Measurements from ENCODE around the gene NTRK3.

The NTRK3 gene

DNA sequence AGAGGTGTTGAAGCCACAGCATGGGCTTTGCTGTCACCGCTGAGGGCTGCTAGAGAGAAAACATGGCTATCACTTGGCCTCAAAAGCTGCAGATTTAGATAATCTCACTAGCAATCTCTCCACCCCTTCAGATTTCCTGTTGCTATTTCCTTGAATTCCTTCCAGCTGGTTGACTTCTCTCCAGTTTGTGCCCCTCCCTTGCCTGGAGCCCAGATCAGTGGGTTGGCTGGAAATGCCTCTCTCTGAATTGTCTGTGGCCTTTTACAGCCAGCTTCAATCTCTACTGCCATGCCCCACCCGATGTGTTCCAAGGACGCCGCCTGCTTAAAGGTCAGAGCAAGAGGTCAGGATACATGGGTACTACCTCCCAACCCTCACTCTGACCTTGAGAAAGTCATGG, 294.1 kb downstream of the NTRK3 start:
- TF ChIP-seq, protein P1, sequence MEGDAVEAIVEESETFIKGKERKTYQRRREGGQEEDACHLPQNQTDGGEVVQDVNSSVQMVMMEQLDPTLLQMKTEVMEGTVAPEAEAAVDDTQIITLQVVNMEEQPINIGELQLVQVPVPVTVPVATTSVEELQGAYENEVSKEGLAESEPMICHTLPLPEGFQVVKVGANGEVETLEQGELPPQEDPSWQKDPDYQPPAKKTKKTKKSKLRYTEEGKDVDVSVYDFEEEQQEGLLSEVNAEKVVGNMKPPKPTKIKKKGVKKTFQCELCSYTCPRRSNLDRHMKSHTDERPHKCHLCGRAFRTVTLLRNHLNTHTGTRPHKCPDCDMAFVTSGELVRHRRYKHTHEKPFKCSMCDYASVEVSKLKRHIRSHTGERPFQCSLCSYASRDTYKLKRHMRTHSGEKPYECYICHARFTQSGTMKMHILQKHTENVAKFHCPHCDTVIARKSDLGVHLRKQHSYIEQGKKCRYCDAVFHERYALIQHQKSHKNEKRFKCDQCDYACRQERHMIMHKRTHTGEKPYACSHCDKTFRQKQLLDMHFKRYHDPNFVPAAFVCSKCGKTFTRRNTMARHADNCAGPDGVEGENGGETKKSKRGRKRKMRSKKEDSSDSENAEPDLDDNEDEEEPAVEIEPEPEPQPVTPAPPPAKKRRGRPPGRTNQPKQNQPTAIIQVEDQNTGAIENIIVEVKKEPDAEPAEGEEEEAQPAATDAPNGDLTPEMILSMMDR (IDR thresholded peaks at IDR 0.05; ENCODE audit: low read depth, low read length) = no peak
- H3K4me3 ChIP-seq (ENCODE audit: low read depth, low read length) = no peak overlapping the region

GRCh38 chr15:87961851-87962420, 294.6 kb downstream of the NTRK3 start:
- H3K4me3 ChIP-seq (ENCODE audit: low read depth, low read length) = no peak overlapping the region
- TF ChIP-seq, protein P1 (IDR thresholded peaks at IDR 0.05; ENCODE audit: low read depth, low read length) = no peak

- no peak overlapping the region for H3K4me3 ChIP-seq (ENCODE audit: low read depth, low read length)
Observed at GRCh38 chr15:87959662-87960061, 296.9 kb downstream of the NTRK3 start.

DNA sequence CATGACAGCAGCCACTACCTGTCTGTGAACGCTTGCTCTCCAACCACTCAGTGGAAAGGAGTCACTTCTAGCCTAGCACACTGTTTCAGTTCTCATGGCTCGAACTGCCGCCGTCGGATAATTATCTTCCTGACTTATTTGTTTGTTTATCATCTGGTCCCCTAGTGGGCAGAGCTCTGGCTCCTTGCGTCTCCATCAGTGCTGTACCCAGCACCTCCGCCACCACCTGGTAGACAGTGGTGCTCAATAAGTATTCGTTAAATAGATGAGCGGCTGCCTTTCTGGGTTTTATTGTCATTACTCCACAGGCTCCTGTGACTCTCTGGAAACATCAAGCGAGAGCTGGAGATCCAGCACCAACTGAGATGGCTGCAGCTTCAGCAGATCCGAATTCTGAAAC, 297.5 kb downstream of the NTRK3 start:
- H3K4me3 ChIP-seq (ENCODE audit: low read depth, low read length) = no peak overlapping the region
- TF ChIP-seq, protein P1 (IDR thresholded peaks at IDR 0.05; ENCODE audit: low read depth, low read length) = no peak

More at GRCh38 chr15:87959662-87960061, 296.9 kb downstream of the NTRK3 start:
- TF ChIP-seq, protein P1 (IDR thresholded peaks at IDR 0.05; ENCODE audit: low read depth, low read length) = no peak

DNA sequence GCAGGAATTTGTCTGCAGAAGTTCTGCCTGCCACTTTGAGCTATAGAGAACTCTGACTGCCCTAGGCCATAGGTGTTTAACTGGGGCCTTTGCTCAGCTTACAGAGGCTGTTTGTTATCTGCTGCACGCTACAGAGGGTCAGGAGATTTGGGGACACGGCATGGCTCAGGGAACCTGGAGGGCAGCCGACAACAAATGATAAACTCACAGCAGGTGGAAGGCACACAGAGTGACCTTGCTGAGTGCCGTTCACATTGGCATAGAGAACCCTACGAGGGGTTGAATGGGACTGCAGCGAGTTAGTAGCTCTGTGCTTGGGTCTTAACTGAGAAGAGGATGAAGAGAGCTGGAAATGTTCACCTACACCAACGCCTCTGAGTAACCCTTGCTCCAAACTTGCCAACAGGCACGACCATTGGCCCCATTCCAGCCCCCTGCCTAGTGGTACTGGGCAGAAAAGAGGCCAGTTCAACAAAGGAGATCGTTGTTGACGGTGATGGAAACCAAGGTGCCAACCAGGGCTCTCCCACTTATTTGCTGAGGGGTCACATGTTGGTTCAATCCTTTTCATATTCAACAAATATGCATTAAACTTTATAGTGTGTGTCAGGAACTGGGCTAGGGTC, 301.1 kb downstream of the NTRK3 start:
- TF ChIP-seq, protein P1 (IDR thresholded peaks at IDR 0.05; ENCODE audit: low read depth, low read length) = no peak
- no peak overlapping the region for H3K4me3 ChIP-seq (ENCODE audit: low read depth, low read length)

- H3K4me3 ChIP-seq (ENCODE audit: low read depth, low read length) = no peak overlapping the region
- TF ChIP-seq, protein P1 (IDR thresholded peaks at IDR 0.05; ENCODE audit: low read depth, low read length) = no peak
Observed at GRCh38 chr15:87954793-87955192, 301.7 kb downstream of the NTRK3 start.

DNA sequence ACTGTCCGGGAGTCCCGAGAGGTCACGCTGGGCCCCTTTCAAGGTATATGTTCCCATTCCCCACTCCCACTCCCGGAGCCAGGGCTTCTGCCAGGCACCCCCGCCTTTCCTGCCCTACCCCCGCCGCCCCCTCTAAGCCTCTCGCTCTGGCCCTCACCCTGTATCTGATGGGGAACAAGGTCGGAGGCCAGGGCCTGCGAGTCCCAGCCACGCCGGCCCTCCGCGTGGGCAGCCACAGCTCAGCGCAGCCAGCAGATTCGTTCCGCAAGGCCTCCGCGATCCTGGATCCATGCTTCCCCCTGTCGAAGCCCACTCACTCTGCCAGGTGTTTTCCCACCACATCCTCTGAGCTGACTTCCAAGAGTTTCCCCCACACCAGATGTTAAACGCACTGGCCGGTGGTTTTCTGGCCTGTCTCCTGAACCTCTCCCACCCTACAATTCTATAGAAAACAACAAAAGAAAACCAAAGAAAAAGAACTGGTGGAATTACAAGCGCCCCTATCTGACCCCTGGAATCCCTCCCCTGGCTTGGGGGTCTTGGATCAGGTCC, 303.7 kb downstream of the NTRK3 start:
- TF ChIP-seq, protein P1 (IDR thresholded peaks at IDR 0.05; ENCODE audit: low read depth, low read length) = no peak

More for the DNA sequence above, 303.7 kb downstream of the NTRK3 start:
- H3K4me3 ChIP-seq (ENCODE audit: low read depth, low read length) = no peak overlapping the region

Data from WI38 (cell line).